Measurements from ENCODE around the gene SPAG8.

Gene SPAG8

GRCh38 chr9:35856206-35856605 lies 44.1 kb upstream of the SPAG8 start:
- no peak for TF ChIP-seq CTCF (IDR thresholded peaks at IDR 0.05; ENCODE audit: control insufficient read depth, extremely low read depth, insufficient read depth)
- no peak overlapping the region for H3K4me3 ChIP-seq (ENCODE audit: low read depth, low read length)
- no peak for DNase-seq (ENCODE audit: low read depth)

GRCh38 chr9:35854091-35854762 lies 42.2 kb upstream of the SPAG8 start:
- no peak overlapping the region for H3K4me3 ChIP-seq (ENCODE audit: low read depth, low read length)
- no peak for TF ChIP-seq CTCF (IDR thresholded peaks at IDR 0.05; ENCODE audit: control insufficient read depth, extremely low read depth, insufficient read depth)
- no peak for DNase-seq (ENCODE audit: low read depth)

GRCh38 chr9:35852876-35853865 lies 41.1 kb upstream of the SPAG8 start:
- no peak overlapping the region for H3K4me3 ChIP-seq (ENCODE audit: low read depth, low read length)
- no peak for DNase-seq (ENCODE audit: low read depth)
- no peak for TF ChIP-seq CTCF (IDR thresholded peaks at IDR 0.05; ENCODE audit: control insufficient read depth, extremely low read depth, insufficient read depth)

- no peak for DNase-seq (ENCODE audit: low read depth)
- no peak for TF ChIP-seq CTCF (IDR thresholded peaks at IDR 0.05; ENCODE audit: control insufficient read depth, extremely low read depth, insufficient read depth)
- H3K4me3 ChIP-seq (ENCODE audit: low read depth, low read length), result no peak overlapping the region
Observed at GRCh38 chr9:35852267-35852815, 40.3 kb upstream of the SPAG8 start.

GRCh38 chr9:35847792-35848572 lies 35.9 kb upstream of the SPAG8 start:
- TF ChIP-seq CTCF (IDR thresholded peaks at IDR 0.05; ENCODE audit: control insufficient read depth, extremely low read depth, insufficient read depth), result no peak
- H3K4me3 ChIP-seq (ENCODE audit: low read depth, low read length), result no peak overlapping the region
- no peak for DNase-seq (ENCODE audit: low read depth)

Data from LNCaP clone FGC (cell line).